COR-L47 (cell line): Measurements from ENCODE around the gene ERCC3.
"Not testable (repeated sequence)": the region's sequence is repeated elsewhere in the genome, so short reads cannot be mapped to it uniquely, and the experiment has no call there.

Source experiments
- DNase-seq: peaks from one replicate; lab custom pipeline; 2025; lab: John Stamatoyannopoulos, UW

ERCC3 gene

DNA sequence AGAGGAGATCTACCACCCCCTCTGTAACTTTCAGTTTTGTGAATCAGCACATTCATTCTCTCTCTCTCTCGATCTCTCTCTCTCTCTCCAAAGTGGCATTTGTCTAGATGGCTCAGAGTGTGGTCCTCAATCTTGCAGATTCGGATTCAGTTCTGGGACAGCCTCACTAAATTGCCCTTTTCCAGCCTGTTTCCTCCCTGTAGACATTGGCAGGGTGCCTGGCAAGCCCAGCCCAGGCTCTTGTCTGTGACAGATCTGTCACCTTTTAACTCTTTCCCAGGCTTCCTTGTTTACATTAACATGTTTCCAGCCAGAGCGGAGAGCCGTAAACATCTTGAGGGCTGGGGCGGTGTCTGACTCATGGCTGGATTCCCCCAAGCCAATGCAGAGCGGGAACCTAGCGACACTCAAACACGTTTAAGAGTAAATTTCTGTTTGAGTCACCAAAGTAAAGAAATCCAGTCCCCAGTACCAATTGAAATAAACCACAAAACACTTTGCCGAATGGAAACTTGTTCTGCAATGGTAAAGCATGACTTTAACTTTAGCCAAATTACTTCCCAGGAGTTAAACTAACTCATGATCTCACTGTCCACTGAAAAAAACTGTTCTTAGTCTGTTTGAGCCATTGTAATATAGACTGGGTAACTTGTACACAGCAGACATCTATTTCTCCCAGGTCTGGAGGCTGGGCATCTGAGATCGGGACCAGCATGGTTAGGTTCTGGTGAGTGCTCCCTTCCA is 67.3 kb downstream of the ERCC3 start:
- DNase-seq, result peak; percentile 70

DNA sequence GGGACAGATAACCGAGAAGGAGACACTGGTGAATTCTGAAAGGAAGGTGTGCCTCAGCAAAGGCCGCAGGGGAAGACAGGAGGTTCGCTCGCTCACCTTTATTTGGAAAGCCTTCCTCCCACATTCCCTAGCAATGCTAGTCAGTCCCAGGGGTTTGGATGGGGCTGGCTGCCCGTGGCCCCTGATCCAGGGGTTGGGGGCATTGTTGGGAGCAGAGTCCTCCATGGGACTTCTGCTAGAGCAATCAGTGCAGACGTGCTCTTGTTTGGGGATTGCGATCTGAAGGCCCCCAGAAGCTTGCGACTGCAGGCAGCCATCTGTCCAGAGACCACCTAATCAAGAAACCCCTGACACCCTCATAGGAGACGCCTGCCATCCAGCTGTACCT is 67.8 kb downstream of the ERCC3 start:
- no peak for DNase-seq

DNA sequence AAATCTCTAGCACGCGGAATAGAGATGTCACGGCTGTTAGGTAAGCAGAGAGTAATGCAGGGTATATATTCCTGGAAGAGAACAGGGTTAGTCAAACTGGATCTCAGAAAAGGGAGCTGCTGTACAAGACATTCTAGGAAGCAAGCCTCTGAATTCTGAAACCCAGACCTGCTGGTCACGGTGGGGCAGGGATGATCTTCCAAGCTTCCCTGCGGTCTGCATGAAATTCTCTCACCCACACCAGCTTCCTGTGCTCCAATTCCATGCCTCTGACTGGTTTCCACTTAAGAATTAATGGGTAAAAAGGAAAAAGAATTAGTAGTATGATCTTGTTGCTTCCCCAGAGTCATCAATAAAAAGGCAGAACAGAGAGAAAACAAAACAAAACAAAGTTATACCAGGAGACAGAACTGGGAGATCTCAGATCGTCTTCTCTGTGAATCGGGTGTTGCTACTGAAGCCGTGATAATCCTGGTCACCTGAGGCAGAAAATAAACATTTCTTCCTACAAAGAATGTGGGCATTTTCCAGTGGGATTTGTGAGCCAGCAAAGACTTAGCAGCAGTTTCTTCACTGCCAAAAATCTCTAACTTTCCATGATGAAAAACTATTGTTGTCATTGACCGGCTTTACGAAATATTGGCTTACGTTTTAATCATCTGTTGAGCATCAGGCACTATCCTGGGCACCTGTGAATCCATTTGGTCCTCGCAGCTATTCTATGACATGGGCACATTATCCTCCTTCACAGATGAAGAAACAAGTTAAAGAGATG is 68.6 kb downstream of the ERCC3 start:
- no peak for DNase-seq

DNA sequence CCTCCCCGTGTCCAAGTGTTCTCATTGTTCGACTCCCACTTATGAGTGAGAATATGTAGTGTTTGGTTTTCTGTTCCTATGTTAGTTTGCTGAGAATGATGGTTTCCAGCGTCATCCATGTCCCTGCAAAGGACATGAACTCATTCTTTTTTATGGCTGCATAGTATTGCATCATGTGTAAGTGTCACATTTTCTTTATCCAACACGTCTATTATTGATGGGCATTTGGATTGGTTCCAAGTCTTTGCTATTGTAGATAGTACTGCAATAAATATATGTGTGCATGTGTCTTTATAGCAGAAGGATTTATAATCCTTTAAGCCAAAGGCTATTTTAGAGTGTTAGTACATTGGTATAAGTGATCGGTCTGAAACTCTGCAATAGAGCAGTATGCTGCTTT is 69.8 kb downstream of the ERCC3 start:
- not testable (repeated sequence) for DNase-seq

DNA sequence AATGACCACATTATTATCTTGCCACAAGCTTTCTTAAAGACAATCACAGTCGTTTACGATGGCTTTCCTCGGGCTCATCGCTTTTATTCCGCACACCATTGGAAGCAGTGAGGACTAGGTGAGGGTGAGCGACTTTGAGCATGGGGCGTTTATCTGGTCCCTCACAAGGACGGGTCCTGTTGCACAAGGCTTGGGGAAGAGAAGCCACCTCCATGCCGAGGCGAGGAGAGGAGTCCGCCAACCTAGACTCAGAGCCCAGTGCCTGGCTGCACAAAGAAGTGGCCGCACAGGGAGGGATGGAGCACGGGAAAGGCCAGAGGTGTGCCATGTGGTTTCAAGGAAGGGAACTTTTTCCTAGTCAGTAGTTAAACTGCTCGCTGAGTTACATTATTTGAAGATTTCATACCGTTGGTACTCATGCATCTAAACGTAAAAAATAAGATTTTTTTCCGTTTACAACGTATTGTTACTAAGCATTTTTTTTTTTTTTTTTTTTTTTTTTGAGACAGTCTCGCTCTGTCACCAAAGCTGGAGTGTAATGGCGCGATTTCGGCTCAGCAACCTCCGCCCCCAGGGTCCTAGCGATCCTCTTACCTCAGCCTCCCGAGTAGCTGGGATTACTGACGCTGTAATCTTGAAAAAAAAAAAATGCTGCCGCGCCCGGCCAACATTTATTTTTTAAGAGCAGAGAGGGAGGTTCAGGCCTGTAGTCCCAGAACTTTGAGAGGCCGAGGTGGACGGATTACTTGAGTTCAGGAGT is 73.0 kb downstream of the ERCC3 start:
- DNase-seq, result no peak

DNA sequence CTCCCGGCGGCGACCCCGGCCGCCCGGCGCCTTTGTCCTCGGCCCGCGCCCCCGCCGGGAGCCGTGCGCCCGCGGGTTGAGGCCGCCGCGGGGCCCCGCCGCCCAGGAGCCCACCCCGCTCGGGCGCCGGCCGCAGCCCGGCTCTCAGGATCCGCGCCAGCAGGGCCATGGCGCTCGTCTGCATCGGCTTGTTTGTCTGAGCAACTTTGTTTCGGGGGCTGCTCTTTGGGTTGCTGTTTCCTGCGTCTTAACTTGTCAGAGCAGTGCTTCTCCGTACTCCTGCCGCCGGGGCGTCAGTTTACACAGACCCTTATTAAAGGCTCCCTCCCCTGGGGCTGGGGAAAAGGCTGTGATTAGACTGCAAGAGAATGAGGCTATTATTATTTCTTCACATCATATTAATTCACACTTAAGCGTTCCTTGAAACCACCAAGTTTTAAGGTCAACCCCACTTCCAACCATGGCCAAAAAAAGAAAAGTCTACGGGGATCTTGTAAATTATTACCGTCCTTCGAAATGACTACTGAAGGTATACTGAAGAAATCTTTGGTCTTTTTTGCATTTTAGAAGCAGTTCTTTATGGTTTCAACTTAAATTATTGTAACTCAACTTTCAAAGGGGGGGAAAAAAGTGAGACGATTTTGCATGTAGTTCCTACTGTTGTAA is 73.7 kb downstream of the ERCC3 start, which contains the start of gene CYP27C1:
Gene CYP27C1, minus strand, starts transcription at position 198 of the 666 bp plus-strand sequence. Its CDS starts 29 bp downstream, at position 169.
- DNase-seq, result no peak

DNA sequence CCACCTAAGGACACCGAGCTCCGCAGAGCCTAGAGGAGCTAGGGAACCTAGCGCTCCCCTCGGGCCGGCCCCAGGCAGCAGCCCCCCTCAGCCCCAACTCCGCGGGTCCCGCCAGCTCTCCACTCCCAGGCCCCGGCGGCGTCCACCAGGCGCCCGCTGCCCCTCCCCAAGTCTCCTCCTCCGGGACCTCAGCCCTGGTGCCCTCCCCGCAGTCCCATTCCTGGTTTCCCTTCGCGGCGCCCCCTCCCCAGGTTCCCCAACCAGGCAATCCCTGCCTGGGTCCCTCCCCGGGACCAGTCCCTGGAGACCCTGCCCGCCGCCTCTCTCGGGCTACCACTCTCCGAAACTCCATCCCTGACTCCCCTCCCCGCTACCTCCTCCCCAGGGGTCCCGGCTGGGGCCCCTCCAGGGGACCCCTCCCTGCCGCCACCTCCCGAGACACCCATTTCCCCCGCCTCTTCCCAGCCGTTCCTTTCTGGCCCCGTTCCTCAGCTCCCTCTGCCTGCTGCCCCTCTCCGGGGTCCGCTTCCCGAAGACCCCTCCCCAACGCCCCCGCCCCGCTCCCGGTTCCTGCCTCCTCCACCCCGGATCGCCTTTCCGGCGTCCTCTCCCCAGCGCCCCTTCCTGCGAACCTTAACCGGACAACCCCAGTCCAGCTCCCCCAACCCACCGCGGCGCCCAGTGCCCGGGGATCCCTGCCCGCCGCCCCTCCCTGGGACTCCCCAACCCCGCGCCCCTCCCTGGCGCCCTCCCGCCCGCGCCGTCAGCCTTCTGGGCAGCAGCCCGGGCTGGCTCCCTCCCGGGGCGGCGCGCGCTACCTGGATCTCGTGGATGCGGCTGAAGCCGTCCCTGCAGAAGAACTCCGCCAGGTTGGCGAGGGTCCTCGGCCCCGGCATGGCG is 74.5 kb downstream of the ERCC3 start:
- peak; percentile 16 for DNase-seq

DNA sequence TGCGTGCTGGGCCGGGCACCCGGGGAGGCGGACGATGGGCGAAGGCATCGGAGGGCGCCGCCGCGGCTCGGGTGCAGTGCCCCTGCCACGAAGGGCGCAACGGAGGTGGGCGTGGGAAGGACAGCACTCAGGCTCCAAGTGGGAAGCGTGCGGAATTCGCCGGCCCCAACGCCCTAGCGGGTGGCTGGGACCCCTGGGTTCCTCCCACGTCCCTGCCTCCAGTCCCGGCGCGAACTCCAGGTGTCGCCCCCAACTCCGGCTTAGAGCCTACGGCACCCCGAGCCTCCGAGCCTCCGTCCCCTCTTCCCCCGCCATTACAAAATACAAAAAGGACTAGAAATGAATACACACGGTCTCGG is 75.2 kb downstream of the ERCC3 start:
- DNase-seq, result no peak

DNA sequence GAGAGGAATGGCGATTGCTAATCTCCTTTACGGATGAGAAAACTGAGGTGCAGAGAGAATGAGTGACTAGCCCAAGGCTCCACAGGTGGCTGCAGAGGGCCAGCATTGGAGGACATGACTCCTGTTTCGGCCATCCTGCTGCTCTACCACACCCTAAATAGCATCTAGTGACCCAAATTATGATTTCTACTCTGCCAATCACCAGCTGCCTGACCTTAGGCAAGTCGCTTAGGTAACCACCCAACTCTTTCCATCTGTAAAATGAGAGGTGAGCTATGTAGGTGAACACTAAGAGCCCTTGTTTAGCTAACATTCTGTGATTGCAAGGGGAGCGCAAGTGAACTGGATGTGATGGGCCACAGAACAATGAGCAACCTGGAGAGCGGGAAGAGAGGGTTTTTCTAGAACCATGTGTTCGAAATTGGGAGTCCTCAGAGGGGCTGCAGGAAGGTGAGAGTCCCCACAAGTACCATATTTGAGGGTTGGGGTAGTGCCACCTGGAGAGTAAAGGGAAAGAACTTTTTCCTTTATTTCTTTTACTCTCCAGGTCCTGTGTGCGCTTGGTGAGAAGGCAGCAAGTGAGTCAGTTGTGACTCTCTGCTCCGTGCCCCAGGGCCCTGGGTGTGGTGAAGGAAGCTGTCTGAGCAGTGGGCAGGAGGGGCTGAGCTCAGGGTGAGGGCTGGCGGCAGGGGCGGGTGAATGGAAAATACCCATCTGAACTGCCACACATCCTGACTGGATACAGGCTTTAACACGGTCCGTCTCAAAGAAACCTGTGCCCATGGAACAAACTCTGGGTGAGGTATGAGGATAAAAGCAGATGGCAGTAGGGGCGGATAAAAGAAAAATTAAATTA is 76.2 kb downstream of the ERCC3 start:
- no peak for DNase-seq

DNA sequence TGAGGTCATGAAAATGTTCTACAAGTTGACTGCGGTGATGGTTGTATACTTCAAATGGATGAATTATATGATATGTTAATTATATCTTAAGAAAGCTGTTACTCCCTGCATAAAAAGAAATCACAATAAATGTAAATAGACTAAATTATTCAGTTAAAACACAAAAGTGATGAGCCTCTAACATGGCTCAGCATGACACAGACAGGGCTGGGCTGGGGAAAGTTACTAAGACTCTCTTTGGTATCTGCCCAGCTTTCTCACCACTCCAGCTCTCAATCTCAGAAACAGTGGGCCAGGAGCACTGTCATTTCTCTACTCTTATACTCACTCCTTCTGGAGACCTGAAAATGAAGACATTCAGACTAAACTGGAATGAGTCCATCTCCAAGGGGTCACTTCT is 77.4 kb downstream of the ERCC3 start:
- no peak for DNase-seq

DNA sequence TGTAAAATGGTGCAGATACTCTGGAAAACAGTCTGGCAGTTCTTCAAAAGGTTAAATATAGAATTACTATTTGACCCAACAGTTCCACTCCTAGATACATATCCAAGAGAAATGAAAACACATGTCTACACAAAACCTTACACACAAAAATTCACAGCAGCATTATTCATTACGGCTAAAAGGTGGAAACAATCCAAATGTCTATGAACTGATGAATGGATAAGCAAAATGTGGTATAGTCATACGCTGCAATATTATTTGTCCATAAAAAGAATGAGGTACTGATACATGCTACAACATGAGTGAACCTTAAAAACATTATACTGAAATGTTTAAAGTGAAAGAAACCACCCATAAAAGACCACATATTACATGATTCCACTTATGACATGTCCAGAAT is 77.8 kb downstream of the ERCC3 start:
- no peak for DNase-seq

DNA sequence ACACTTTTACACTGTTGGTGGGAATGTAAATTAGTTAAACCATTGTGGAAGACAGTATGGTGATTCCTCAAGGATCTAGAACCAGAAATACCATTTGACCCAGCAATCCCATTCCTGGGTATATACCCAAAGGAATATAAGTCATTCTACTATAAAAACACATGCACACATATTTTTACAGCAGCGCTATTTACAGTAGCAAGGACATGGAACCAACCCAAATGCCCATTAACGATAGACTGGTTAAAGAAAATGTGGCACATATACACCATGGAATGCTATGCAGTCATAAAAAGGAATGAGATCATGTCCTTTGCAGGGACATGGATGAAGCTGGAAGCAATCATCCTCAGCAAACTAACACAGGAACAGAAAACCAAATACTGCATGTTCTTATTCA is 79.7 kb downstream of the ERCC3 start:
- not testable (repeated sequence) for DNase-seq

DNA sequence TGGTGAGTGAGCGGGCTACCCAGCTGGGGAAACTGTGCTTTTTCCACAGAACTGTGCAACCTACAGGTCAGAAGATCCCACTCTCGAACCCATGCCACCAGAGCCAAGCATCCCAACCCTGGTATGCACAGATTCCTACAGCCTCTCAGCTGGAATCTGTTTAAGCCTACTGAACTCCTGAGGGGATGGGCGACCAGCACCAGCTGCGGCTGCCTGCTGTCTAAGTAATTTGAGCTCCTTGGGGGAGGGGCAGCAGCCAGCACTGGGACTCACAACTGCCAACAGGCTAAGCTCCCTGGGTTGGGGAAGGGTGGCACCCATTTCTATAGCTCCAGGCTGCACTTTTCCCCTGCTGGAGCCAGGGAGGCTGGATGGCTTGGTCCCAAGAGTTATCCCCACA is 85.6 kb downstream of the ERCC3 start:
- peak; percentile 96 for DNase-seq
